ENCODE measurements around the gene SHLD3.

SHLD3 gene

GRCh38 chr5:65663804-65664521 lies 39.1 kb downstream of the SHLD3 start:
- TF ChIP-seq ZNF10 (tag by site-specific recombination; IDR thresholded peaks at IDR 0.05) (no peak), ZBTB17 (tag by site-specific recombination; IDR thresholded peaks at IDR 0.05) (0 out of 2 replicates have a peak, but pooled peaks have one; percentile 17)
- CTCF ChIA-PET, result interaction anchor here (0.5 to 2.2 kb wide), 8 partner anchors 12 to 1060 kb away, joined by 3 to 8 read pairs (median 3); no protein-coding TSS in a partner anchor
- POLR2A ChIA-PET, result no interaction called here
- H3K9me3 ChIP-seq (ENCODE audit: control insufficient read depth, insufficient read depth, low read depth, low read length), result no peaks in the 10 kb centered on the region
- H3K27ac ChIP-seq (ENCODE audit: extremely low read depth, low read depth, low read length), result no peak overlapping the region
- no peaks in the 10 kb centered on the region for H3K4me1 ChIP-seq (ENCODE audit: control insufficient read depth, insufficient read depth, low read length)
- H3K36me3 ChIP-seq (ENCODE audit: control insufficient read depth in 2 of 2, insufficient read depth in 1 of 2, low read length in 2 of 2), result peaks cover 33 to 51% of the 10 kb centered on the region in 2 experiments
- H3K4me3 ChIP-seq (ENCODE audit: low read depth, low read length), result no peak overlapping the region

DNA sequence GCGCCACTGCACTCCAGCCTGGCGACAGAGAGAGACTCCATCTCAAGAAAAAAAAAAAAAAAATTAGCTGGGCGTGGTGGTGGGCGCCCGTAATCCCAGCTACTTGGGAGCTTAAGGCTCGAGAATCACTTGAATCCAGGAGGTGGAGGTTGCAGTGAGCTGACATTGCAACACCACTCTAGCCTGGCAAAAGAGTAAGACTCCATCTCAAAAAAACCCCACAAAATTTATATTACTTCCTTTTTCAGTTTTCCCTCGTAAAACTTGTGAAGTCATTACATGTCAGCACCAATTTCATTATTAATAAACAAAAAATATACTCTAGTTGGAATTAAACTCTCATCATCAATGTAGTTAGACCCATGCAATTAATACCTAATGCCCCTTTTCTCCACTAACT lies 43.9 kb downstream of the SHLD3 start:
- ChIA-PET POLR2A (no interaction called here), CTCF (no interaction called here)
- no peak overlapping the region for H3K4me3 ChIP-seq (ENCODE audit: low read depth, low read length)
- peaks cover 30 to 68% of the 10 kb centered on the region in 2 experiments for H3K36me3 ChIP-seq (ENCODE audit: control insufficient read depth in 2 of 2, insufficient read depth in 1 of 2, low read length in 2 of 2)
- no peaks in the 10 kb centered on the region for H3K4me1 ChIP-seq (ENCODE audit: control insufficient read depth, insufficient read depth, low read length)
- H3K27ac ChIP-seq (ENCODE audit: extremely low read depth, low read depth, low read length), result no peak overlapping the region
- no peaks in the 10 kb centered on the region for H3K9me3 ChIP-seq (ENCODE audit: control insufficient read depth, insufficient read depth, low read depth, low read length)
- TF ChIP-seq ZNF239 (tag by site-specific recombination; IDR thresholded peaks at IDR 0.05) (no peak), ZNF133 (tag by site-specific recombination; IDR thresholded peaks at IDR 0.05) (no peak), ZFP41 (tag by site-specific recombination; IDR thresholded peaks at IDR 0.05; ENCODE audit: borderline replicate concordance) (no peak), ZNF311 (tag by site-specific recombination; IDR thresholded peaks at IDR 0.05; ENCODE audit: borderline replicate concordance) (no peak), ZNF324 (tag by site-specific recombination; IDR thresholded peaks at IDR 0.05) (no peak), ZBTB48 (tag by site-specific recombination; IDR thresholded peaks at IDR 0.05) (no peak), ZNF521 (tag by site-specific recombination; IDR thresholded peaks at IDR 0.05) (no peak), ZNF416 (tag by site-specific recombination; IDR thresholded peaks at IDR 0.05) (no peak), ZEB2 (tag by site-specific recombination; IDR thresholded peaks at IDR 0.05) (no peak), PRDM1 (tag by site-specific recombination; IDR thresholded peaks at IDR 0.05) (no peak), ZNF670 (tag by site-specific recombination; IDR thresholded peaks at IDR 0.05; ENCODE audit: low read depth) (no peak), ZNF510 (tag by site-specific recombination; IDR thresholded peaks at IDR 0.05; ENCODE audit: insufficient replicate concordance) (no peak), HIC1 (tag by site-specific recombination; IDR thresholded peaks at IDR 0.05) (no peak), ZNF248 (tag by site-specific recombination; IDR thresholded peaks at IDR 0.05) (no peak)
- TF ChIP-seq, protein P1, sequence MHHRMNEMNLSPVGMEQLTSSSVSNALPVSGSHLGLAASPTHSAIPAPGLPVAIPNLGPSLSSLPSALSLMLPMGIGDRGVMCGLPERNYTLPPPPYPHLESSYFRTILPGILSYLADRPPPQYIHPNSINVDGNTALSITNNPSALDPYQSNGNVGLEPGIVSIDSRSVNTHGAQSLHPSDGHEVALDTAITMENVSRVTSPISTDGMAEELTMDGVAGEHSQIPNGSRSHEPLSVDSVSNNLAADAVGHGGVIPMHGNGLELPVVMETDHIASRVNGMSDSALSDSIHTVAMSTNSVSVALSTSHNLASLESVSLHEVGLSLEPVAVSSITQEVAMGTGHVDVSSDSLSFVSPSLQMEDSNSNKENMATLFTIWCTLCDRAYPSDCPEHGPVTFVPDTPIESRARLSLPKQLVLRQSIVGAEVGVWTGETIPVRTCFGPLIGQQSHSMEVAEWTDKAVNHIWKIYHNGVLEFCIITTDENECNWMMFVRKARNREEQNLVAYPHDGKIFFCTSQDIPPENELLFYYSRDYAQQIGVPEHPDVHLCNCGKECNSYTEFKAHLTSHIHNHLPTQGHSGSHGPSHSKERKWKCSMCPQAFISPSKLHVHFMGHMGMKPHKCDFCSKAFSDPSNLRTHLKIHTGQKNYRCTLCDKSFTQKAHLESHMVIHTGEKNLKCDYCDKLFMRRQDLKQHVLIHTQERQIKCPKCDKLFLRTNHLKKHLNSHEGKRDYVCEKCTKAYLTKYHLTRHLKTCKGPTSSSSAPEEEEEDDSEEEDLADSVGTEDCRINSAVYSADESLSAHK (tag by site-specific recombination; IDR thresholded peaks at IDR 0.05), result no peak

DNA sequence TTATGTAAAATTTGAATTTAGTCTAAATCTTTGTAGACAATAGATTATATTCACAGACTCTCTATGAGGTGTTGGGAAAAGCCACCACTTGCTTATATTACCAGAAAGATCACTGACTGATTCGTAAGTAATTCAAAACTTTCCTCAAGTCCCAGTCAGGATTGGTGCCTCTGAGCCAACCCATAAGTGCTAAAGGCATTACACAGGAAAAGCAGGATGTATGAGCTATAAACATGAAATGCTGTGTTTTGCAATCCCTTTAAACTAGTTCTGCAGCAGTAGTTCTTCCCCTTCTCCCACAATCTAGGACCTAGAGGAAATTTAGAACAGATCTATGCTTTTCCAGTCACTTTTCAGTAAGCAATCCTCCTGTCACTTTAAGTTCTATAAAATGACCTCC lies 48.0 kb downstream of the SHLD3 start:
- no peaks in the 10 kb centered on the region for H3K9me3 ChIP-seq (ENCODE audit: control insufficient read depth, insufficient read depth, low read depth, low read length)
- ChIA-PET CTCF (interaction anchor here (0.6 kb wide), 1 partner anchor 977 kb away, joined by 3 read pairs; no protein-coding TSS in a partner anchor), POLR2A (no interaction called here)
- TF ChIP-seq ZIC2 (tag by site-specific recombination; IDR thresholded peaks at IDR 0.05) (no peak), ZNF169 (tag by site-specific recombination; IDR thresholded peaks at IDR 0.05) (no peak), ZNF292 (tag by site-specific recombination; IDR thresholded peaks at IDR 0.05; ENCODE audit: borderline replicate concordance, low read depth) (no peak), ZBTB1 (tag by site-specific recombination; IDR thresholded peaks at IDR 0.05) (no peak), ZNF37A (tag by site-specific recombination; IDR thresholded peaks at IDR 0.05) (no peak), ZNF623 (tag by site-specific recombination; IDR thresholded peaks at IDR 0.05) (no peak), ZNF214 (tag by site-specific recombination; IDR thresholded peaks at IDR 0.05; ENCODE audit: borderline replicate concordance) (no peak), ZNF132 (tag by site-specific recombination; IDR thresholded peaks at IDR 0.05; ENCODE audit: borderline replicate concordance) (no peak), ZNF76 (tag by site-specific recombination; IDR thresholded peaks at IDR 0.05; ENCODE audit: borderline replicate concordance, low read depth) (no peak), ZFP69B (tag by site-specific recombination; IDR thresholded peaks at IDR 0.05) (no peak), ZNF580 (tag by site-specific recombination; IDR thresholded peaks at IDR 0.05) (no peak)

More for the DNA sequence above, 48.0 kb downstream of the SHLD3 start:
- peaks cover 16 to 59% of the 10 kb centered on the region in 2 experiments for H3K36me3 ChIP-seq (ENCODE audit: control insufficient read depth in 2 of 2, insufficient read depth in 1 of 2, low read length in 2 of 2)
- H3K27ac ChIP-seq (ENCODE audit: extremely low read depth, low read depth, low read length), result no peak overlapping the region
- no peaks in the 10 kb centered on the region for H3K4me1 ChIP-seq (ENCODE audit: control insufficient read depth, insufficient read depth, low read length)
- H3K4me3 ChIP-seq (ENCODE audit: low read depth, low read length), result no peak overlapping the region

Data from HEK293 (cell line).